ENCODE results near the gene FDCSP. TPM values are rescaled to one million over a fixed set of nuclear protein-coding genes. Genes with fewer than 3 reads are reported as not detected.

FDCSP gene
- total RNA-seq, 1 donor from 2014 or later = not detected

GRCh38 chr4:70182517-70183167, 43.3 kb upstream of the FDCSP start:
- no peak for DNase-seq (ENCODE audit: extremely low spot score in 2 of 2)
- Histone ChIP-seq H3K36me3 (no peaks in the 10 kb centered on the region), H3K27me3 (no peaks in the 10 kb centered on the region), H3K4me1 (no peaks in the 10 kb centered on the region), H3K4me3 (no peak overlapping the region), H3K9me3 (no peaks in the 10 kb centered on the region), H3K27ac (no peak overlapping the region)
- intact Hi-C loops (cut with DNase I) = no loop called here
- no peak for TF ChIP-seq POLR2AphosphoS5 (IDR thresholded peaks at IDR 0.05; ENCODE audit: insufficient read depth in 1 of 2, low read depth in 1 of 2)
- TF ChIP-seq CTCF (IDR thresholded peaks at IDR 0.05) = no peak
- no peak for TF ChIP-seq POLR2A (IDR thresholded peaks at IDR 0.05)

DNA sequence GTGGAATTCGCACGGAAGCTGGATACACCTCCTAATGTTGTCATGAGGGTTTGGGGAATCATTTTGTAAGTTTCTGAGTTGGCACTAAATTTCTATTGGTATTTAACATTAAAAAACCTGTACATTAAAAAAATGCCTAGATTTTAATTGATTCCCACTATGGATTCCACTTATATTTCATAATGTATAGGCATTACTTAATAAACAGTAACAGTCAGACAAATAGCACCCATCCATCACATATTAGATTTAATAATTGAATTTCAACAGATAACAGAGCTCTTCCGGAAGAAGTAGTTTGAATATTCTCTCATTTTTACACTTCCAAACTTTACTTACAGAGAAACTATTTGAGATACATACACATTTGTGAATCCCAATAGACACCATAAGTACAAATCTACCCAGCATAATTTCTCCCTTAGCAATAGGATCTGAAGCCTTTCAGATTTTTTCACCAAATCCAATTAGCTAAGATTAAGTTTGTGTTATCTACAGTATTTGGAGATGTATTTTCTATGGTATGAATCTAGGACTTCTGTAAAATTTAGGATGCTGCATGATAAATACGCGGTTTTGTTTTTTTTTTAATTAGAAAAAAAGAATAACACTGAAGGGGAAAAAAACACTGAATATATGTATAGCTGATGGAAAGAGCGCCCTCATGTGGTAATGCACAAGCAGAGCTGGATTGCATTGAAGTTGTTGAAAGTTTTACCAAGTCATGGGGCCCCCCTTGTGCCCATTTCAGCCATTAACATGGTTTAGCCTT, 42.6 kb upstream of the FDCSP start:
- no peak for TF ChIP-seq POLR2A (IDR thresholded peaks at IDR 0.05)
- TF ChIP-seq CTCF (IDR thresholded peaks at IDR 0.05) = no peak
- TF ChIP-seq POLR2AphosphoS5 (IDR thresholded peaks at IDR 0.05; ENCODE audit: insufficient read depth in 1 of 2, low read depth in 1 of 2) = no peak
- no peak overlapping the region for H3K4me3 ChIP-seq
- intact Hi-C loops (cut with DNase I) = no loop called here
- no peaks in the 10 kb centered on the region for H3K9me3 ChIP-seq
- H3K36me3 ChIP-seq = no peaks in the 10 kb centered on the region
- no peak for DNase-seq (ENCODE audit: extremely low spot score in 2 of 2)
- H3K27ac ChIP-seq = no peak overlapping the region
- H3K27me3 ChIP-seq = no peaks in the 10 kb centered on the region
- H3K4me1 ChIP-seq = no peaks in the 10 kb centered on the region

DNA sequence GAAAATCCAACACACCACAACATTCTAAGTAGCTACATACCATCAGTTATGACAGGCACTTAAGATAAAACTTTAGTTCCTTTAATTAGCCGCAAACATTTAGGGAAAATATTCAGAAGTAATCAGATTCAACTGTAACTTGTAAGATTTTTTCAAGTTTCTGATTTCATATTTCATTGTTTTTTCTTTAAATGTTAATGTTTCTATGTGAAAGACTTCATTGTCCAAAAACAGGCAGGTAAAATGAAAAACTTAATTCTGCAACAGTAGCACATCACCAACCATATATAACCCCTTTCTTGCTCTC, 42.0 kb upstream of the FDCSP start:
- Histone ChIP-seq H3K9me3 (no peaks in the 10 kb centered on the region), H3K4me3 (no peak overlapping the region), H3K36me3 (no peaks in the 10 kb centered on the region), H3K27ac (no peak overlapping the region), H3K27me3 (no peaks in the 10 kb centered on the region), H3K4me1 (no peaks in the 10 kb centered on the region)
- DNase-seq (ENCODE audit: extremely low spot score in 2 of 2) = no peak
- intact Hi-C loops (cut with DNase I) = no loop called here
- TF ChIP-seq CTCF (IDR thresholded peaks at IDR 0.05) (no peak), POLR2A (IDR thresholded peaks at IDR 0.05) (no peak), POLR2AphosphoS5 (IDR thresholded peaks at IDR 0.05; ENCODE audit: insufficient read depth in 1 of 2, low read depth in 1 of 2) (no peak)

DNA sequence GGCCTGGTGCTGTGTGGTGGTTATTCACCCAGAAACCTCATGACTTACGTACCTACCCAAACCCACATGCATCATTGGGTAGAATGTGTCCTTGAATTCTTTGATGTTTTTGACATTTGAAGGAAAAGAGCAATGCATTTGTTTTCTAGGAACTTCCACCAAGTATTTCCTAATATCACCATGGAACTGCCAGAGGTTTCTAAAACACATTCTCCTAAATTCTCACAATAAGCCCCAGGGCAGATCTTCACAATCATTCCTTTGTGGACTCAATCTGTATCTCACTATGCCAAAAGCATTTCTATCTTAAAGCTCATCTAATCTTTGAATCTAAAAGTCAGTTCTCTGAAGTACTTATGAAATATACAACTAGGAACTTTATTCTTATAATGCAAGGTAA, 38.7 kb upstream of the FDCSP start:
- DNase-seq (ENCODE audit: extremely low spot score in 2 of 2) = no peak
- Histone ChIP-seq H3K9me3 (no peaks in the 10 kb centered on the region), H3K4me1 (no peaks in the 10 kb centered on the region), H3K4me3 (no peak overlapping the region), H3K27ac (no peak overlapping the region), H3K27me3 (no peaks in the 10 kb centered on the region), H3K36me3 (no peaks in the 10 kb centered on the region)
- intact Hi-C loops (cut with DNase I) = no loop called here
- no peak for TF ChIP-seq CTCF (IDR thresholded peaks at IDR 0.05)
- no peak for TF ChIP-seq POLR2A (IDR thresholded peaks at IDR 0.05)
- TF ChIP-seq POLR2AphosphoS5 (IDR thresholded peaks at IDR 0.05; ENCODE audit: insufficient read depth in 1 of 2, low read depth in 1 of 2) = no peak

GRCh38 chr4:70190579-70190978, 35.3 kb upstream of the FDCSP start:
- intact Hi-C loops (cut with DNase I) = no loop called here
- Histone ChIP-seq H3K9me3 (no peaks in the 10 kb centered on the region), H3K27me3 (no peaks in the 10 kb centered on the region), H3K36me3 (no peaks in the 10 kb centered on the region), H3K27ac (no peak overlapping the region), H3K4me3 (no peak overlapping the region), H3K4me1 (no peaks in the 10 kb centered on the region)
- TF ChIP-seq POLR2AphosphoS5 (IDR thresholded peaks at IDR 0.05; ENCODE audit: insufficient read depth in 1 of 2, low read depth in 1 of 2) (no peak), CTCF (IDR thresholded peaks at IDR 0.05) (no peak), POLR2A (IDR thresholded peaks at IDR 0.05) (no peak)
- DNase-seq (ENCODE audit: extremely low spot score in 2 of 2) = no peak
